HL-60 (cell line): ENCODE results near the gene SLC20A1.
"Not testable (repeated sequence)": the region's sequence is repeated elsewhere in the genome, so short reads cannot be mapped to it uniquely, and the experiment has no call there.

Experiments
- DNase-seq, 2 experiments: peaks; one replicate each; pipeline ENCODE4 v3.0.0-alpha.2; 2010 to 2020; ENCODE audit warnings: low read depth in 1 of 2, low spot score in 1 of 2
- H3K27ac ChIP-seq: fragments of 250-450 bp; sonication (Bioruptor Pico); replicated peaks from 2 replicates; pipeline ENCODE4 v1.5.1; 2020; ENCODE audit warnings: mild to moderate bottlenecking, moderate library complexity
- H3K27me3 ChIP-seq: fragments of 250-450 bp; sonication (Bioruptor Pico); 2 replicates; pipeline ENCODE4 v1.5.1; 2021; ENCODE audit warnings: mild to moderate bottlenecking, moderate library complexity; ENCODE audit not compliant: insufficient read depth, poor library complexity, severe bottlenecking
- H3K4me3 ChIP-seq: replicated peaks from 2 replicates; pipeline ENCODE4 v1.5.1; 2011; ENCODE audit warnings: mild to moderate bottlenecking, control low read depth, low read length; ENCODE audit not compliant: insufficient read depth
- CTCF ChIP-seq: IDR thresholded peaks from one replicate; pipeline ENCODE4 v1.5.1; 2011; ENCODE audit warnings: low read length, control low read depth, inconsistent platforms; ENCODE audit not compliant: insufficient read depth
- GABPA ChIP-seq: IDR thresholded peaks from 2 replicates; pipeline ENCODE4 v1.6.1; 2012; ENCODE audit warnings: low read depth
- POLR2AphosphoS5 ChIP-seq: IDR thresholded peaks from 2 replicates; pipeline ENCODE4 v1.6.1; 2012; ENCODE audit warnings: low read depth
- REST ChIP-seq: IDR thresholded peaks from 2 replicates; pipeline ENCODE4 v1.6.1; 2012; ENCODE audit warnings: low read depth; ENCODE audit not compliant: insufficient replicate concordance
- SPI1 ChIP-seq: IDR thresholded peaks from 2 replicates; pipeline ENCODE4 v1.6.1; 2012; ENCODE audit warnings: low read depth, mild to moderate bottlenecking, borderline replicate concordance

SLC20A1 gene

GRCh38 chr2:112703684-112704083 is 57.9 kb downstream of the SLC20A1 start:
- H3K27me3 ChIP-seq, result no peaks in the 10 kb centered on the region
- no peak for DNase-seq
- H3K27ac ChIP-seq, result no peak overlapping the region
- TF ChIP-seq SPI1 (no peak), REST (no peak), CTCF (no peak), POLR2AphosphoS5 (no peak), GABPA (no peak)
- no peak overlapping the region for H3K4me3 ChIP-seq

GRCh38 chr2:112705575-112705974 is 59.8 kb downstream of the SLC20A1 start:
- Histone ChIP-seq H3K27me3 (no peaks in the 10 kb centered on the region), H3K27ac (peak overlapping the region; percentile 66), H3K4me3 (no peak overlapping the region)
- DNase-seq, result no peak
- TF ChIP-seq CTCF (no peak), POLR2AphosphoS5 (no peak), GABPA (no peak)

- no peak overlapping the region for H3K4me3 ChIP-seq
- DNase-seq, result peak; percentile 77 to 92
- peak overlapping the region; percentile 66 for H3K27ac ChIP-seq
- no peaks in the 10 kb centered on the region for H3K27me3 ChIP-seq
- TF ChIP-seq CTCF (no peak), REST (no peak), GABPA (no peak), SPI1 (peak; percentile 25; the same call in 1 of the 2 replicates), POLR2AphosphoS5 (peak; percentile 98)
Observed at GRCh38 chr2:112706170-112706664, 60.5 kb downstream of the SLC20A1 start.

- not testable (repeated sequence) for H3K4me3 ChIP-seq, H3K27me3 ChIP-seq, DNase-seq
- peak overlapping the region; percentile 66 for H3K27ac ChIP-seq
Observed at GRCh38 chr2:112706947-112707346, 61.2 kb downstream of the SLC20A1 start.
